HG02759 (cell line): ENCODE data around the gene SOX5.
"Not testable (repeated sequence)": the region's sequence is repeated elsewhere in the genome, so short reads cannot be mapped to it uniquely, and the experiment has no call there.

Experiments used
- ATAC-seq: cut with Tn5 transposase; IDR thresholded peaks from one replicate; pipeline ENCODE4 v1.9.1; 2021; ENCODE audit warnings: mild to moderate bottlenecking, moderate library complexity; ENCODE audit not compliant: unreplicated experiment

Gene SOX5

GRCh38 chr12:23760495-23760894 is 189.0 kb downstream of the SOX5 start:
- ATAC-seq, result no peak

- no peak for ATAC-seq
Measured at GRCh38 chr12:23758608-23759007, 190.9 kb downstream of the SOX5 start.

GRCh38 chr12:23757541-23757962 is 191.9 kb downstream of the SOX5 start:
- no peak for ATAC-seq

DNA sequence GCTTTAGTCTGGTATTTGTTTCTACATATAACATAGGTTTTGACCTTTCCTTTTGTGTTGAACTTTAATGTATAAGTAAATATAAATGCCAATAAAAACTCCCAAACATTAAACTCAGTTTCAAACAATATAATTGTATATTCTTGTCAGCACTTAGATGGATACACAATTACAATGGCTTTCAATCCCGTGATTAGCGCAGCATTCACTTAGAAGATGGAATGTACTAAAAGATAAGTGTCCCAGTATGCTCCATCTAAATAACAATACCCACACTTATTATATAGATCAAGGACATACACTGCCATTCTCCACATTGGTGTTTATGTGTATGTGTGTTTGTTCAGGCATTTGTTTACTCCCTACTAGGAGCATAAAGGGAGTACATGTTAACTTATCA is 193.1 kb downstream of the SOX5 start:
- ATAC-seq, result no peak

DNA sequence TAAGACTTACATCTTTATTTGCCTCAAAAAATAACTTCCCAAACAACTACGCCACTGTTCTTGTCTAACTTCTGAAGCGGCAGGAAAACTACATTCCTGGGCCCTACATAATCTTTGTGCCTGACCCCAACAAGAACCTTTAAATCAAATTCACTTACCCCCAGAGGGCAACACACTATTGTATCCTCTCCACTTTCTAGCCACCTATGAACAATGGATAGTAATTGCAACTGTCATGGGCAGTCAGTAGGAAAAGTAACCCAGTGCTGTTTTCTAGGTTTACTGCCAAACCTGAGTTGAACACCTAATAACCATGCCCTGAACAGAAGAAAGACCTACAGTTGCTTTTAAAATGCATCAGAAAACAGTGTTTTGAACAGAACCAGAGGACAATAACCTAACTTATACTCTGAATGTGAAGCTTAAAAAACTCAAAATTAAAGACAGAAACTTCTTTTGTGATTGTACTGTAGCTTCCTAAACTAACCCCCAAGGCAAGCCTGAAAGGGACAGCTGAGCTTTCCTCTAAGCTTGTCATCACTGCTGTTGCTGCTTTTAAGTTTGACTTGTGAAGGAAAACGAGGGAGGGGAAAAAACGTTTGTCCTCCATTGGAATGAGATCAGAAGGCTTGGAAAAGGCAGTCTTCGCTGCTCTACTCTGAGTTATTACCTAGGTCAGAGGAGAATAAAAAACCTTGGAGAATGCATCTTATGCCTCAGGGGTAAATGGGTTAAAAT is 195.7 kb downstream of the SOX5 start:
- no peak for ATAC-seq

- ATAC-seq, result no peak
Measured at GRCh38 chr12:23752245-23752644, 197.2 kb downstream of the SOX5 start.

- ATAC-seq, result no peak
Measured at GRCh38 chr12:23751641-23752040, 197.8 kb downstream of the SOX5 start.

GRCh38 chr12:23750923-23751322 is 198.5 kb downstream of the SOX5 start:
- ATAC-seq, result no peak

DNA sequence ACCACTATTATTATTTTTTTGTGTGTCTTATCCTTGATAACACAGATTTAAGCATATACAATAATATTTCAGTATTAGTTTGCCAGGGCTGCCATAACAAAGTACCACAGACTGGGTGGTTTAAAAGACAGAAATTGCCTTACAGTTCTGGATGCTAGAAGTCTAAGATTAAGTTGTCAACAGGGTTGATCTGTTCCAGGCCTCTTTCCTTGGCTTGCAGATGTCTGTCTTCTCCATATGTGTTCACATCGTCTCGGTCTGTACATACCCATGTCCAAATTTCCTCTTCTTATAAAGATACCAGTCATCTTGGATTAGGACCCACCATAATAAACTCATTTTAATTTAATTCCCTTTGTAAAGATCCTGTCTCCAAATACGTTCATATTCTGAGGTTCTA is 204.8 kb downstream of the SOX5 start:
- no peak for ATAC-seq

DNA sequence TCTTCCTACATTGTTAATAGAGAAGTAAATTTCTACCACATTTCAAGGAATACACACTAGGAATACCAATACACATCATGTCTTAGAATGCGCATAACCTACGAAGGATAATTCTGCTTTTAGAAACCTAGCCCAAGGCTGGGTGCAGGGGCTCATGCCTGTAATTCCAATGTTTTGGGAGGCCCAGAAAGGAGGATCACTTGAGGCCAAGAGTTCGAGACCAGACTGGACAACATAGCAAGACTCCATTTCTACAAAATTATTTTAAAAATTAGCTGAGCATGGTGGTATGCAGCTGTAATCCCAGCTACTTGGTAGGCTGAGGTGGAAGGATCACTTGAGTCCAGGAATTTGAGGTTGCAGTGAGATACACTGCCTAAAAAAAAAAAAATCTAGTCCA is 206.9 kb downstream of the SOX5 start:
- ATAC-seq, result no peak

DNA sequence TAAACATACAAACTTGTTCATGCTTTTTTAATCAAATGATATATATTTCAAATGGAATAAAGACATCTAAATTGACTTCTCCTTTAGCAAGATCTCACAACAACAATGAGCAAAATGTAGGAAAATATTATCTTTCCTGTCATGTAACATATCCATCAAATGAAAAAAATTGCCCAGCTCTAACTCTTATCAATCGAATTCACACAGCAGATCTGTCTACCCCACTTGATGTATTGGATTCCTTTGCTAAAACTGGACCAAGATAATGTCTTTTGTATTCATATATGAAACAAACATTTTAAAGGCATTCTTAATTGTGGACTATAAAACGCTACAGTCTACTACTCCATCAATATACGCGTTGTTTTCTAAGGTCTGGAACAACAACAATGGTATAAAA is 218.0 kb downstream of the SOX5 start:
- no peak for ATAC-seq

GRCh38 chr12:23731035-23731434 is 218.4 kb downstream of the SOX5 start:
- ATAC-seq, result no peak

DNA sequence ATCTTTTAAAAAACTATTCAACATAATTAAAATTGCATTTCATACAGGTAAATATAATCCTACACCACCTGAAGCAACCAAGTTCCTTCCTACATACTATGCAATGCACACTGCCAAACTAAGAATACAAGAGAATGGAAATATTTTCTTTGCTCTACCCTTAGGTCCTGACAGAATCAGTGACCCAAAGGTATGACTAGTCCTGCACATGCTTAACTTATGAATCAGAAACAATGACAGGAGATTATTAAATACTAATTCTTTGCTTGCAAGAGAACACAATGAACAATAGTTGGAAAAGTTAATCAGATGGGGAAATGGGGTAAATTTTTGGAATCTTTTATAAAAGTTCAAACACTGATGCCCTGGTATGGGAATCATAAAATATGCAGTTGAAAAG is 220.1 kb downstream of the SOX5 start:
- ATAC-seq, result no peak

DNA sequence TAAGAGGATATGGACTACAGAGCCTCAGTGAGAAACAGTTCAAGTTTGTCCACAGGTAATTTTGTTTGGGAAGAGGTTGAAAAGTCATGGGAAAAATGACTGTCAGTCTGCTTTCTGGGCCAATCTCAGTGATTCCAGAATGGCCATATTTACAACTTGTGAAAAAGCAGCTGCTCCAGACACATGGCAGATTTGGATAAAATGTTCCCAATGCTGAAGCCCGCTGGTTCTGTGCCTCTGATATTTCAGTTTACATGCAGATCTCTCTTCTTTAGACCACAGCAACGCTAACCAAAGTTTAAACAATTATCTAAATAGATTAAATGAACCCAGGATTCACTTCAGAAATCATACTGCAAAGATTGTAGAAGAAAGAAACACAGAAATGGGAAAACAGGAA is 222.8 kb downstream of the SOX5 start:
- no peak for ATAC-seq

DNA sequence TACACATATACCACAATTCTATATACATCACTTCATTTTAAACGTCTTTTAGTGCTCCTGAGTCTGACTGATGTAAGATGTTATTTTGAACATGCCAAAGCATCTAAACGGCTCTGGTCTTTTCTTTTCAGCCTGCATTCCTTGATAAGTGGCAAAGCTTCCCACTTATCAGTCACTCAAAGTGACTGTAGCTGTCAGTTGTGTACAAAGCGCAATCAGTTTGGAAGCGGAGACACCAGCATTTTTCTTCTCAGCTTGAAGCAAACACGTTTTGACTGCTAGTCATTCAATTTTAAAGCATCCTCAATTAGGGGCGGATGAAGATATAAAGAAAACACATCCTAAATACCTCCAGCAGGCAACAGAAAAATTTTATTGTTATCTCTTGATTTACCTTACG is 226.8 kb downstream of the SOX5 start:
- ATAC-seq, result no peak

DNA sequence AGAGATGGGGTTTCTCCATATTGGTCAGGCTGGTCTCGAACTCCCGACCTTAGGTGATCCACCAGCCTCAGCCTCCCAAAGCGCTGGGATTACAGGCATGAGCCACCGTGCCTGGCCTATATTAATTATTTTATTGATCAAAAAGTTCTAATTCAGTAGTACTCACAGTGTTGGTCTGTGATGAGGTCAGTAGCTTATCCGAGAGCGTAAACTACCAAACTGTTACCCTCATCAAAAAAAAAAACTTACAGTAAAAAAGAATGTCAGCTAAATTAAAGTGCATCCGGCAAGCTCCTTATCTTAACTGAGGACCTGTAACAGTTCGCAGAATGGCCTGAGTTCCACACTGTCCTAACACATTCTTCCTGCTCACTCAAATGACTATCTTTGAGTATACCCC is 228.2 kb downstream of the SOX5 start:
- no peak for ATAC-seq

DNA sequence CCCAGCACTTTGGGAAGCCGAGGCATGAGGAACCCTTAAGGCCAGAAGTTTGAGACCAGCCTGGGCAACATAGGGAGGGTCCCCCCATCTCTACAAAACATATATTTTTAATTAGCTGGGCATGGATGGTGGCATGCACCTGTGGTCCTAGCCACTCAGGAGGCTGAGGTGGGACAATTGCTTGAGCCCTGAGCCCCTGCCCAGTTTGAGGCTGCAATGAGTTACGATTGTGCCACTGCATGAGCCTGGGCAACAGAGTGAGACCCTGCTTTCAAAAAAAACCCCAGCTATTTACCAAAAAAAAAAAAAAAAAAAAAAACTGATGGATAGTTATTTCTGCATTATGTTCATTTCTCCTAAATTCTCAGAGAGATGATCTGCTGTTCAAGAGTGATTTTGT is 230.0 kb downstream of the SOX5 start:
- ATAC-seq, result no peak

GRCh38 chr12:23710361-23710760 is 239.1 kb downstream of the SOX5 start:
- ATAC-seq, result not testable (repeated sequence)

DNA sequence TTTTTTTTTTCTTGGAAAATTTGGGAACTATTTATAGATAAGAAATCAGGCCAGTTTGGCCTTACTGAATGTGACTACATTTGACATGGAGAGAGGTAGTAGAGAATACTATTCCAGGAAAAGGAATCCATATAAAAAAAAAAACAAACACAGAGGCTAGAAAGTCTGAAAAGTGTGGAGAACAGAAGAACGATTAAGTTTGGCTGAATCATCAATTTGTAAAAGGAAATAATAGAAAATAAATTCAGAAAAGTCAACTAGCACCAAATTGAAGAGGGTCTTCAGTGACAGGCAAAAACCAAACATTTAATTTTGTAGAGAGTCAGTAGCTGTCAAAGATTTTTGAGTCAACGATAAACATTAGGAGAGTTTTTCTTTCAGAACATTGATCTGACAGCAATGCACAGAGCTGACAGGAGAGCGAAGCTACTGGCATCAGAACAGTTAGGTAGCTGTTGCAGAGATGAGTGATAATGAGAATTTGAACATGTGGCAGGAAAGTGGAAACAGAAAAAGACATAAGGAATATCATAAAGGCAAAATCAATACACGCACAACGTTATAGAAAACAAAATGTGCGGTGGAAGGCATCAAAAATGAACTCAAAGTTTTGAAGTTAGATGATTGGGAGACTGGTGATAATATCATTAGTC is 241.2 kb downstream of the SOX5 start:
- ATAC-seq, result no peak

- ATAC-seq, result no peak
Measured at GRCh38 chr12:23707270-23707669, 242.2 kb downstream of the SOX5 start.

DNA sequence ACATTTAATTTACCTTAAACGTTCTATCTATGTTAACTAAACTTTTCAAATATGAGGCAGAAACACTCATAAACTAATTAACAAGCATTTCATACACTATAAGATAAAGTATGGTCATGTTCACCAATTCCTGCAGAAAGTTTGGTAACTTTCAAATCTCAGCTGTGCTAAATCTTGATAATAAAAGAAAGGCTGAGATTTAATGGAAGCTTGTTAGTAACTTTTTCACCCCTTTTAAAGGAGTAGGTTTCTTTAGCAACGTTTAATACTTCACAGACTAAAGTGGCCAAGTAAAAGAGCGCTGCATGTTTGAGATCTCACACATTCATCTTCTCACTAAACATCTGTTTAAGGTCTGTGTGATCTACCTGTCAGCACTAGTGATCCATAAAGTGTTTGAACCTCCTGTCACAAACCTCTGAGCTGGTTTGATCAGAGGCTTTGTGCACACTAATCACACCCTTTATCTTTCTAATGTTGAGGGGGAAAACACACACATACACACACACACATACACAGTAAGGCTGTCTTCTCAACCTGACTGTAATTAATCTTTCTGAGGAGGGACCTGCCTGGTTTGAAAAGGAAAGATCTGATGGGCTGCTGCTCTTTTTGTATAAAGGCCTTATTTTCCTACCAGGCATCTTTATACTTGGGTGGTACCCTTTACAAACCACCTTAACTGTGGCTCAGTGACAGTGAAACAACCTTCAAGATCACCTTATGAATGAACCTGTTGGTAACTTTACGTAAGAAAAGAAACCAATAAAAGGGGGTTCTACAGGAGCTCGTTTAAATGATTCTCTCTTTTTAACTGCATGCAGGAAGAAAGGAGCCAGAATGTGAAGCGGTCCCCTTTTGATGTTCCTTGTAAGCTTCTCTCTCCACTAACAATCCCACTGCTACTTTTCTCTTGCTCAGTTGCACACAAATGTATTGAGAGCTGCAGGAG is 244.2 kb downstream of the SOX5 start:
- ATAC-seq, result no peak

- no peak for ATAC-seq
Measured at GRCh38 chr12:23703051-23703450, 246.4 kb downstream of the SOX5 start.
